ENCODE measurements around the gene ZNF652.
"Not testable (repeated sequence)": the region's sequence is repeated elsewhere in the genome, so short reads cannot be mapped to it uniquely, and the experiment has no call there.

The ZNF652 gene

GRCh38 chr17:49315551-49316257 lies 46.3 kb downstream of the ZNF652 start:
- DNase-seq (ENCODE audit: low read depth) = peak; percentile 88

- no peak for DNase-seq (ENCODE audit: low read depth)
These were observed 49.3 kb downstream of the ZNF652 start for GRCh38 chr17:49312722-49313121.

- no peak for DNase-seq (ENCODE audit: low read depth)
These were observed 62.1 kb downstream of the ZNF652 start for GRCh38 chr17:49299996-49300395.

GRCh38 chr17:49298371-49298976 lies 63.6 kb downstream of the ZNF652 start:
- DNase-seq (ENCODE audit: low read depth) = no peak

GRCh38 chr17:49297141-49297540 lies 64.9 kb downstream of the ZNF652 start:
- DNase-seq (ENCODE audit: low read depth) = no peak

- no peak for DNase-seq (ENCODE audit: low read depth)
These were observed 67.9 kb downstream of the ZNF652 start for GRCh38 chr17:49294122-49294521.

- DNase-seq (ENCODE audit: low read depth) = no peak
These were observed 69.1 kb downstream of the ZNF652 start for GRCh38 chr17:49292901-49293300.

GRCh38 chr17:49291929-49292328 lies 70.1 kb downstream of the ZNF652 start:
- DNase-seq (ENCODE audit: low read depth) = no peak

GRCh38 chr17:49290690-49291359 lies 71.2 kb downstream of the ZNF652 start:
- peak; percentile 41 for DNase-seq (ENCODE audit: low read depth)

- no peak for DNase-seq (ENCODE audit: low read depth)
These were observed 73.7 kb downstream of the ZNF652 start for GRCh38 chr17:49288388-49288787.

- no peak for DNase-seq (ENCODE audit: low read depth)
These were observed 74.6 kb downstream of the ZNF652 start for GRCh38 chr17:49287481-49287880.

GRCh38 chr17:49286261-49286973 lies 75.6 kb downstream of the ZNF652 start:
- DNase-seq (ENCODE audit: low read depth) = not testable (repeated sequence)

- DNase-seq (ENCODE audit: low read depth) = no peak
These were observed 76.3 kb downstream of the ZNF652 start for GRCh38 chr17:49285716-49286115.

- DNase-seq (ENCODE audit: low read depth) = no peak
These were observed 81.1 kb downstream of the ZNF652 start for GRCh38 chr17:49280918-49281317.

- no peak for DNase-seq (ENCODE audit: low read depth)
These were observed 82.0 kb downstream of the ZNF652 start for GRCh38 chr17:49280061-49280460.

GRCh38 chr17:49279263-49280015 lies 82.6 kb downstream of the ZNF652 start:
- not testable (repeated sequence) for DNase-seq (ENCODE audit: low read depth)

- no peak for DNase-seq (ENCODE audit: low read depth)
These were observed 84.0 kb downstream of the ZNF652 start for GRCh38 chr17:49278076-49278475.

- peak; percentile 70 for DNase-seq (ENCODE audit: low read depth)
These were observed 84.4 kb downstream of the ZNF652 start for GRCh38 chr17:49277638-49278037.

GRCh38 chr17:49275981-49276380 lies 86.1 kb downstream of the ZNF652 start:
- not testable (repeated sequence) for DNase-seq (ENCODE audit: low read depth)

- no peak for DNase-seq (ENCODE audit: low read depth)
These were observed 92.7 kb downstream of the ZNF652 start for GRCh38 chr17:49269356-49269755.

GRCh38 chr17:49267912-49268311 lies 94.1 kb downstream of the ZNF652 start:
- DNase-seq (ENCODE audit: low read depth) = no peak

GRCh38 chr17:49266233-49266632 lies 95.8 kb downstream of the ZNF652 start:
- no peak for DNase-seq (ENCODE audit: low read depth)
